CD4-positive, alpha-beta T cell treated with Interleukin-15 for 1 hour (primary cell): ENCODE results near the gene DKK2.
"Not testable (repeated sequence)": the region's sequence is repeated elsewhere in the genome, so short reads cannot be mapped to it uniquely, and the experiment has no call there.

ENCODE experiments used
- DNase-seq: peaks from one replicate; pipeline ENCODE4 v3.0.0-alpha.2; 2020

DKK2 gene

DNA sequence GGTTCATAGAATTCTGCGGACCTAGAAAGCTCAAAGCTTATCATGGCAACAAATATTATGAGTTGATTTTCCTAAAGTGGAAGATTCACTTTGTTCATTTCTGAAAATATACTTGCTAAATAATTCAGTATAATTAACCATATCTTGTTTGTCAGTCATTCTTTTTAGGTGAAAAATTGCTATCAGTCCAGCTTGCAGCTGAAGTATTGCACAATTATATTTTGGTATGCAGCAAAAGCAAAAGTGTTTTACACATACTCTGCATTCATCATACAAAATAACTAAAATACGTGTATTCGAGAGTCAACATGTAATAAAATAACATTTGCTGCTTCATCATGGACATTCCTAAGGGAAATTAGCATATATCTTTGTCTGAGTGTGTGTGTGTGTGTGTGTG is 24.8 kb downstream of the DKK2 start:
- DNase-seq: no peak

DNA sequence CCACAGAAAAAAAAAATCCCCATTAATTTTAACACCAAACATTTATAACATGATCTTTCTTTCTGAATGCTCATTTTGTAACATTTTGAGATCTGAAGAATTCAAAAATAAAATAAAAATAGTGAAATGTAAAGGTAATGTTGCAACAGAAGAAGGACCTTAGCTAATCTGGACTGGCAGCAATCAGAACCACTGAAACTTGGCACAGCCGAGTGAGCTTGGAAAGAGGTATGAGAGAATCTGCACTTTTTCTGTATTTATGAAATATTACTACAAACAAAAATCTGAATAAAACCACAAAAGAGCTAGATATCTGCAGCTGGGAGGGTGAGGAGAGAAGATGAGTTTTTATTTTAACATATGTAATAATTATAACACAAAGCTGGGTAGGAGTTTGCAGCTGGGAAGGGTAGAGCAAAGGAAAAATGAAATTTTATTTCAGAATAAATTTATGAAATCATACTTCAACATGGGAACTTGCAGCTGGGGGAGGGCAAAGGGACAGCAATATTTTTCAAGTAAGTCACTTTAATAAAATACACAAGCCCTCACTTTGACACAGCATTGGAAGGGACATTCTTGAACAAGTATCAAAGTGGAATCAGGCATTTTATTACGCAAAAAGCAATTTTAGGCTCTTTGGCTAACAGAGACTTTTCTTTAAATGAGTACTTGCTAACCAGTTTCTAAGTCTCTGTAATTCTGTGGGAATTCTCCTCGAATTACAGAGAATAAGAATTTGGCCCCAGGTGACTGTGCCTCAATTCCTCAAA is 26.7 kb downstream of the DKK2 start:
- no peak for DNase-seq

DNA sequence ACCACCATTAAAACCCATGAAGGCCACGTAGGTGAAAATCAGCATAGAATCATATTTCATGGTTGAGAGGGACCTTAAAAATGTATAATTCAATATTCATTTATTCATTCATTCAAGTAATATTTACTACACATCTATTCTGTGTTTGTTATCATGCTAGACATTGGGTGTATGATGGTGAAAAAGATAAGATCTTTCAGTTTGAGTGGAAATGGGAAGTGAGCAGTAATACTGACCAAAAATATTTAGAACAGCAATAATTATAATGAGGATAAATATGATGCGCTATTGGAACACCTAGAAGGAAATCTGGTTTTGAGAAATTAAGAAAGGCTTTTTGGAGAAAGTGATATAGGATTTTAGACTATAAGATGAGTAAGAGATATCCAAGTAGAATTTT is 28.0 kb downstream of the DKK2 start:
- no peak for DNase-seq

DNA sequence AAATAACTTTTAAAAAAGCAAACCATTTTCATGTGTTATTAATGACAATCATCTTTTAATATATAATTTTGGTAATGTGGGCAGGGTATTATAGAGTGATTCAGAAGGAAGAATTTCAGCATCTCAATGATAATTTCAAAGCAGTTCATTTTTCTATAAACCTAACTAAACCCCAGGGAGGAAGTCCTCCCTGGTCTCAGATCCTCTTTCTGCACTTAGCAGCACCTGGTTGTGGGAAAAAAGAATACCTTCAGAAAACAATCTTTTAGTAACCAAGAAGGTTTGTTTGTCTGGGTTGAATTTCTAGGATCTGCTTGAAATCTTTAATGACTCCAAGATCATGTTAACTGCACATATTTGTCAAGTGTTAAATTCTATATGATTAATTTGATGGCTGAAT is 29.9 kb downstream of the DKK2 start:
- DNase-seq: no peak

DNA sequence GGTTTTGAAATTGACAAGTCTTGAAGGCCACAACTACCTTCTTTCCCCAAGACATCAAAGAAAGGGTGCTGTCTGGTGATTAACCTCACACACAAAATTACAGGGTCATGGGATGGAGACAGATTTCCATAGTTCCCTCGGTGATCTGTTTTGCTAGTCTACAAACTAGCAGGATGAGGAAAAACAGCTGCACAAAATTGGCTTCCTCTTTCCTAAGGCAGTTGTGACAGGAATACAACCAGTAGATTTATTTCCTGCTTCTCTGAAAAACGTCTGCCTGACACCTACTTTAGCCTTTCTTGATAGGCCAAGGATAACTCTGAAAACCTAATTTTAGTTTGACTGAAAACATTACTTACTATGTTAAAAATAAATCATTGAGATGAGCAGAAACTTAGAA is 39.6 kb downstream of the DKK2 start:
- no peak for DNase-seq

DNA sequence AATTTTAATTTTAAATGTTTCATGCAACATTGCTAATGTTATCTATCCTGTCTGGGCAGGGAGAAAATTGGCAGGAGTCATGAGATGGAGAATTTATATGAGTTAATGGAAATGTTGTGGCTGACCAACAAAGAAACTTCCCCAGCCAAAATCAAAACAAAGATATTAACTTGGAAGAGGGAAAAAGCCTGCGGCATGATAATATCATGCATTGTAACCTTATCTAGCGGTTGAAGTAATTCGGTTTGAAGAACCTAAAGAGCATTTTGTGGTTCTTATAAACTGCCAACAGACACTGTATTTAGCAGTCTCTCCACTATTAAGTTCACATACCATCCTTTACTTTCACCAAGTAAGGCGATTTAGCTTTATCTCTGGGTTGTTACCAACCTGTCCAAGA is 42.3 kb downstream of the DKK2 start:
- no peak for DNase-seq

DNA sequence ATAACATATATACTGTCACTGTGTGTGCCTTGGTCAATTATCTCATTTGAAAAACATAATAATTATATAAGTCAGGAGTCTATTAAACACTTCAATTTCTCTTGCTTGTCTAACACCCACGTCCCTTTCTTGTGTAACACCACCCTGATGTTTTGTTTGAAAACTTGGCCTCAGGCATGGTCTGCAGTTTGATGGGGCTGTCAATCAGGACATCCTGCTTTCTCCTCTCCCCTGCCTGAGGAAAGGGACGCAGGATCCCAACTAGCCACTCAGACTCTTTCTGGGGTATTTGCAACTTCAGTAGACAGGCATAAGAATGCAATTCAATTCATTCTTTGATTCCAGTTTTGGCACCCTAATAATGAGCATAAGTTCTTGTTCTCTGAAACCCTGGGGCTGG is 48.8 kb downstream of the DKK2 start:
- no peak for DNase-seq

DNA sequence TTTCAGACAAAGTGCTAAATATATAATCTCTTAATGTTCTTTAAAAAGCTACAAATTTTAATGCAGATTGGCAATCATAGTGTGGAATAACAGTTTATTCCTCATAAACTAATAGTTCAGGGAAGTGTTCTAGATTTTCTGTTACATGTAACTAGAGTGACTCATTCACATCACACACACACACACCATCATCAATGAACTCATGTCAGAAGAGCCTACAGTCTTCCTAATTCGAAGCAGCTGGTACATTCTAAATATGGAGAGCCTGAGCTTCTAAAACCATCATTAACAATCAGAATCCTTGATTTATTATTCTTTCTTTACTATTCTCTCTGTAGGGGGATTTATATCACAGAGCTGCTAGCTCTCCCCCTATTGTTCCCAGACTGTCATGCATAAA is 49.6 kb downstream of the DKK2 start:
- no peak for DNase-seq

DNA sequence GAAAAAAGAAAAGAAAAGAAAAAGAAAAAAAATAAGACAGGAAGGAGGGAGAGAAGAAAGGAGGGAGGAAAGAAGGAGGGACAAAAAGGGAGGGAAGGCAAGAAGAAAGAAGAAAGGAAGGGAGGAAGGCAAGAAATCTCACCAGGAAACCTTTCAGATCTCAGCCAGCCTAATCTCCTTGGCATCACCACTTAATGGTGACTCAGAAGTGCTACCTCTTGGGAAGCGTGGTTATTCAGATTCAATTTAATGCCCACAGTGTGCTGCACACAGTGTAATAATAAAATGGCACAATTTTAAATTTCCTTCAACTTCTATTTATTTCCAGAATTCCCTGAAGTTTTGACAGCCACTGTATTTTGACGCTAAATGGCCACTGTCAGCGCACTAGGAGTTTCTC is 50.3 kb downstream of the DKK2 start:
- no peak for DNase-seq

DNA sequence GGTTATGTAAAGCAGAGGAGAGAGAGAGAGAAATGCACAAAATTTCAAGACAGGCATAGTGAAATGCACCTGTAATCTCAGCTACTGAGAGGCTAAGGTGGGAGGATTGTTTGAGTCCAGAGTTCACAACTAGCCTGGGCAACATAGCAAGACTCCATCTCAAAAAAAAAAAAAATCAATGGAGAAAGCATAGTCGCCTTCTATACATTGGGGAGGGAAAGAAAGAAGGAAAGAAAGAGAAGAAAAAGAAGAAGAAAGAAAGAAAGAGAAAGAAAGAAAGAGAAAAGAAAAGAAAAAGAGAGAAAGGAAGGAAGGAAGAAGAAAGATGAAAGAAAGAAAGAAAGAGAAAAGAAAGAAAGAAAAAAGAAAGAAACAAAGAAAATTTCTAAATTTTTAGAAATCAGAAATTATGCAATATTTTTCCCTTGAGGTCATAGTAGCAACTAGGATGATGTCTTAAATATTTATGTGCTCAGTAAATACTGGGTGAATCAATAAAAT is 53.4 kb downstream of the DKK2 start:
- DNase-seq: no peak

DNA sequence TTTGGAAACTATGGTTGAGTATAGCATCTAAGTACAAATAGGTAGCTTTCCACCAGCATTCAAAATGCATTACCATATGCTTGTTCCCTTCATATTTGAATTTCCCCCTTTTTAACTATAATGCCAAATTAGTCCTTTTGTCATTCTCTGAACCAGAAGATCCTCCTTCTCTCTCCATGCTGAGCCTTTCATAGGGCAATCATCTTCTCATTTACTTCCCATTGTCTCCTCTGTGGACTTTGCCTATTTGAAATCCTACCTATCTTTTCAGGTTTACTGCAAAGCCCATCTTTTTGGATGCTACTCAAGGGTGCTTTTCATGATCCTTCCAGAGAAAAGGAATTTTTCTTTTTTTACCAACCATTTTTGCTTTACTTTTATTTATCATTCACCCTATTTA is 54.7 kb downstream of the DKK2 start:
- no peak for DNase-seq

DNA sequence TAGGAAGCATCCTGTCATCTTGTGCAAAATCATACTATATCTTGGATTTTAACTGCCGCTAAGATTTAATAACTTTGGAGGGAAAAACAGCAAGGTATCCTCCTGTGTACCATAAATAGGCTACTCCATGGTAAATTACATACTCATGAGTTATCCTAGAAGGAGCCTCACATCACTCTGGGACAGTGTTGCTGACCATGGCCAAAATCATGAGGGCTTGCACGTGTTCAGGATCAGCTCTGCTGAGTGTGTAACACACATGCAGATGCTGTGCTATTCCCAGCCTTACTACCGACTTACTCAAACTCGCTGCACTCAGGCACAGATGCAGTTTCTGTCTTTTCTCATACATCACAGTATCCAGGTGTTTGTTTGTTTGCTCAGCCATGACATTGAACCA is 56.6 kb downstream of the DKK2 start:
- no peak for DNase-seq

DNA sequence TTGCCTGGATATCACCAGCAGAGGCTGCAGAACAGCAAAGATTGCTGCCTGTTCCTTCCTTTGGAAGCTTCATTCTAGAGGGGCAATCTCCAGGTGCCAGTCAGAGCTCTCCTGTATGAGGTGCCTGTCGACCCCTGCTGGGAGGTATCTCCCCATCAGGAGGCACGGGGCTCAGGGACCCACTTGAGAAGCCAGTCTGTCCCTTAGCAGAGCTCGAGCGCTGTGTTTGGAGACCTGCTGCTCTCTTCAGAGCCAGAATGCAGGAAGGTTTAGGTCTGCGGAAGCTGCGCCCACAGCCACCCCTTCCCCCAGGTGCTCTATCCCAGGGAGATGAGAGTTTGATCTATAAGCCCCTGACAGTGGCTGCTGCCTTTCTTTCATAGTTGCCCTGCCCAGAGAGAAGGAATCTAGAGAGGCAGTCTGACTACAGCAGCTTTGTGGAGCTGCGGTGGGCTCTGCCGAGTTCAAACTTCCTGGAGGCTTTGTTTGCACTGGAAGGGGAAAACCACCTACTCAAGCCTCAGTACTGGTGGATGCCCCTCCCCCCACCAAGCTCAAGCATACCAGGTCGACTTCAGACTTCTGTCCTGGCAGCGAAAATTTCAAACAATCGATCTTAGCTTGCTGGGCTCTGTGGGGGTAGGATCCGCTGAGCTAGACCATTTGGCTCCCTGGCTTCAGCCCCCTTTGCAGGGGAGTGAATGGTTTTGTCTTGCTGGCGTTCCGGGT is 57.9 kb downstream of the DKK2 start:
- DNase-seq: no peak

DNA sequence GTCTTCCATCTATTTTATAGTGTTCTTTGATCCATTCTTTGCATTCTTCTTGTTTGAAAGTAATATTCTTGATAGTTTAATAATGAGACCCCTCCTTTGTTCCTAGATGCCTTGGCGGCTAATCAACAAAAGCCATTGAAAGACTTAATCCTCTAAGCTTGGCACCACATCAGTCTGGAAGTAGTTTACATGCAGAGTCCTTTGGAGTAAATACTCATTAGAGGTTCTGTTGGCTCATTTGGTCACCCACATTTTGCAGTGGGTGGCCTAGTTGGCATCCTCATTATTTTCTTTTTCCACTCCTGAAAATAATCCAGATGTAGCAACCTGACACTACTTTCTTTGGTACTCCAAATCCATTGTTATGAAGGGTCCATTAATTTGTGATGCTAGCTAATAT is 64.5 kb downstream of the DKK2 start:
- DNase-seq: no peak

DNA sequence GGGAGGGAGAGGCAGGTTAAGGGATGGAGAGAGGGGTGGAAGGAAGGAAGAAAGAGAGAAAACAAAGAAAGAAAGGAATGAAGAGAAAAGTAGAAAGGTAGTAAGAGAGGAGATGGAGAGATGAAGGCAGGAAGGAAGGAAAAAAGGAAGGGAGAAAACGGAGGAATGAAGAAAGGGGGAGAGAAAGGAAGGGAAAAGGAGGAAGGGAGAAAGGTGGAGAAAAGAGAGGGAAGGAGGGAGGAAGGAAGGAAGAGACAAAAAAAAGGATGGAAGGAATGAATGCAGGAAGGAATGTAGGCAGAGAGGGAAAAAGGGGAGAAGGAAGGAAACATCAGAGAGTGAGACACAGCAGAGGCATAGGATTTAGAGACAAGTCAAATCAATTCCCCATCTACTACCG is 68.2 kb downstream of the DKK2 start:
- DNase-seq: no peak

DNA sequence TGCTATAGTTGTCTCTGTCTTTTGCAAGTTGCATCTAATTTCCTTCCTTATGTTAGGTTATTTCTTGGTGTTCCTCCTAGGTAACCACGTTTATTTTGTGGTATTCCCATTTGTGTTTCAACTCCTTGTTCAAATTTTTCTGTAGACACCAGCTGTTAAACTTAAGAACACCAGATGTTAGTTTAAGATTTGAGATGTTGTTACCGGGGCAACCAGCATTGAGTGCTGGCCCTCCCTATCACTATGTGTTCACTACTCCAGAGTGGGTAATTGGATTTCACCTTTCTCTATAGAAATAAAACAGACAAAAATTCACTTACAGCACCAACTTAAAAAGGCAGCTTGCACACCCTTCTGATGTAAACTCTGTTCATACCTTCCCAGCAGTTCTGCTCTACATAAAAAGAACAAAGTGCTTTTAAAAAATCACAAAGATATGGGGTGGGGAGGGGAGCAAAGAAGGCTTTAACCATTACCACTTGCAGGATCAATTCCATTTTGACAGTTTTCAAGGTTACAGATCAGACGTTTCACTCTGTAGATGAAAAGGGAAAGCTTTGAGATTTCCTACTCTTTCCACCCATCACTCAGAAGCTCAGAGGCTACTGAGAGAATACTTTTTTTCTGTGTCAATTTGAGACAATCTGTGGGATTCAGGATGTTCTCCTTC is 82.9 kb downstream of the DKK2 start:
- DNase-seq: no peak

DNA sequence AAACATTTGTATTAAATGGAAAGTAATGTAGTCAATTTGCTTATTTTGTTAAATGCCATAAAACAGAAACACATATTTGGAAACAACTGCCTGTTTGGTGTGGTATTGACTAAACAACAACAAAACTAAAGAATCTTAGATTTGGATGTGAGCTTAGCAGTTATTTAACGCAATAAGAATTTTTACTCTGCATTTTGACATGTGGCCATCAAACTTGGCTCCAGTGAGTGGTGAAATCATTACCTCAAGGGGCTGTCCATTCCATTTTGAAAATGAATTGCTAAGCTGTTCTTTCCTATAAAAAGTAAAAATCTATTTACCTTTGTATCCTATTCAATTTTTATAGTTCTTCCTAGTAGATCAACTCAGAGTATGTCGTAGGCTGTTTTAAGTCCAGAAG is 84.2 kb downstream of the DKK2 start:
- DNase-seq: no peak

DNA sequence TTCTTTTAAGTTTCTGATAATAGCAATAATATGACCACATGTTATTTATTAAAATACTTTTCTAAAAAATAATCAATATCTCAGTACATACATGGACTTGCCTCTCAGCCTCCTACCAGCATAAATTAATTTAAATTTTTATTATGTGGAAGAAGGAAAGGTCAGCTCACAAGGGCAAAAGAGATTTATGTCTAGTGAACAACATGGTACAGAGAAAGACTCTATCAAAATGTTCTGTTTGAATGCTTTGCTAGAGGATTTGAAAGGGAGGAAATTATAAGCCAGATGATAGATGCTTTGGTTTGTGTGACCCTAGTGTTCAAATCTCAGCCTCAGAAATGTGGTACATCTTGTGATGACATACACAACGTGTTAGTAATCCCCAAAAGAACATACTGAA is 94.3 kb downstream of the DKK2 start:
- DNase-seq: no peak

DNA sequence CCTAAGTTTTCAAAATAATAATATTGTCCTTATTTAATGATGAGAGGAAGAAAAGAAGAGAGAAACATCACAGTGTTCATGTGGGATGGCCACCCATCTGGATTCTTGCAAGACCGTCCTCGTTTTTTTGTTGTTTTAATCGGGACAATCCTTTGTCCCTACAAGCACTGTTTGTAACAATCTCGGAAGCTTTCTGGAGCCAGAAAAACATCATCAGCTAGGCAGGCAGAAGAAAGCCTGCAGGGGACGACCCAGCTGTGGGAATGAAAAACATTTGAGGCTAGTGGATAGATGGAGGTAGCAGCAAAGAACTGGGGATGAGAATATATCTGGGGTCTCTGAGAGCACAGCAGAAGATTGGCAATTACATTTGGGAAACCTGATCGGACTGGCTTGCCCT is 105.6 kb downstream of the DKK2 start:
- no peak for DNase-seq

DNA sequence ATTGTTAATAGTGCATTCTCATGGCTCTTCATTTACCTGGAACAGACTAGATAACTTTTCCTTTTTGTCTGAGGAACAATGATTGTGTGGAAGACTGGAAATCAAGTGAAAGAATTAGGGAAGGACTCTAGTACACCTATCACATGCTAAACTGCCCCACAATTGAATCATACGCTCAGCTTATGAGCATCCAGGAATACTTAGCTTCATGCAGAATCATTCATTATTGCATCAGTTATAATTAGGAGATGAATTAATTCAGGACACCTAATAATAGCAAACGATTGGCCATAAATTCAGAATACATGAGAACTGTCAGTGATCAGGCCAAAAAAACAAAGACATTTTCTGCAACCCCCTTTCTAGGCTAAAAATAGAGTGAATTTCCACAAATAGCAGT is 106.9 kb downstream of the DKK2 start:
- DNase-seq: no peak

DNA sequence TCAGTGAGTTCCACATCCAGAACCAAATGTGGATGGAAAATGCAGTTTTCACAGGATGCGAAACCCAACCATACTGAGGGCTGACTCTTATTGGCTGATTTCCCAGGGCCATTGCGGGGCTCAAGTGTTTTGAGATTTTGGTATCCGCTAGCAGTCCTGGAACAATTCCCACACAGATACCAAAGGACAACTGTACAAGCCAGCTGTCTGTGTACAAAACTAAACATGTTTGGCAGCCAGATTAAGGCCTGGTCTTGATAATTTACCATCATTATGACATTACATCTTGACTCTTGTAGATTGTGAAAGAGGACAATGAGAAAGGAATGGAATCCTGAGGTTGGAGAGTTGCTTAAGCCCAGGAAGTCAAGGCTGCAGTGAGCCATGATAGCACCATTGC is 121.9 kb downstream of the DKK2 start:
- no peak for DNase-seq

DNA sequence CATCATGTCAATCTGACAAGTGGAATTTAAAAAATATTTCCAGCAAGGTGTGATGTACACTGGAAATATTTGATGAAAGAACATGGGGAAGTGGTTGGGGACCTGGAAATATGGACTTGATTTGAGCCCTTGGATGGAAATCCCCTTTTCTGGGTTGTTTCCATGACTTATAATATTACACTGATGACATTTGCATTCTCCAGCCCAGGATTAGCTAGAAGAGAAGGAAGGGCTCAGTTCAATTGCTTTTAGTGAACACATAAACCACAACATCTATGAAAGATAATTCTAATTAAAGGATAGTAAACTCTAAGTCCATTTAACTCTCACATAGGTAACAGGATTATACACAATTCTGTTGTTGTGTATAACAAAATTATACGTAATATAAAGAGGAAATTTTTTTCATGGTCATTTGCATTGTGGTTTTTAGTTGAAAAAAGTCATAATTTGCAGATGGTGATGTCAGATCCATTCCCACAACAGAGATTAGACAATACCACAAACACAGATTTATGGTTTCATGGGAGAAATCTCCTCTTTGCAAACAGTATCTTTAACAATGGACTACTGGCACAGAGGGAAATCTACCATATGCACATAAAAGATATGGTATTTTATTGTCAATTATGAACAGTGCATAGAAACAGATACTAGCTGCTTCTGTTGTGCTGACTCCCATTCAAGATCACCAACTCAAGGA is 126.5 kb downstream of the DKK2 start:
- DNase-seq: no peak

DNA sequence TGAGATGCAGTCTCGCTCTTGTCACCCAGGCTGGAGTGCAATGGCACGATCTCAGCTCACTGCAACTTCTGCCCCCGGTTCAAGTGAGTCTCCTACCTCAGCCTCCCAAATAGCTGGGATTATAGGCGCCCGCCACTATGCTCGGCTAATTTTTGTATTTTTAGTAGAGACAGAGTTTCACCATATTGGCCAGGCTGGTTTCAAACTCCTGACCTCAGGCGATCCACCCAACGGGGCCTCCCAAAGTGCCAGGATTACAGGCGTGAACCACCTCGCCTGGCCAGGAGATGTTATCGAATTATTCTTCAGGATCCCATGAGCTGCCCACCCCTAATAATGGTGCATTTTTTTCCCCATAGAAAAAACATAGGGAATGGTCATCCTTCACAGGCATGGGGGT is 128.1 kb downstream of the DKK2 start:
- DNase-seq: not testable (repeated sequence)
